Smooth muscle cell (in vitro differentiated cells): ENCODE data around the gene GSX1. TPM values are rescaled to one million over a fixed set of nuclear protein-coding genes. Genes with fewer than 3 reads are reported as not detected.

ENCODE experiments used
- DNase-seq: peaks from one replicate; lab custom pipeline; 2025; ENCODE audit not compliant: unreplicated experiment; lab: John Stamatoyannopoulos, UW
- H2AFZ ChIP-seq: fragments of 200-600 bp; sonication (generic); 2 replicates; pipeline ENCODE4 v1.6.0; 2016; ENCODE audit warnings: antibody characterized with exemption, low read depth, mild to moderate bottlenecking
- H3F3A ChIP-seq: fragments of 200-600 bp; sonication (generic); 2 replicates; pipeline ENCODE4 v1.6.0; 2017; ENCODE audit warnings: antibody characterized with exemption, low read depth
- H3K27ac ChIP-seq: fragments of 200-600 bp; sonication (generic); 2 replicates; pipeline ENCODE4 v1.5.1; 2016; ENCODE audit warnings: low read depth, mild to moderate bottlenecking
- H3K27me3 ChIP-seq: fragments of 200-600 bp; sonication (generic); 2 replicates; pipeline ENCODE4 v1.6.1; 2016; ENCODE audit warnings: low read depth, mild to moderate bottlenecking
- H3K36me3 ChIP-seq: fragments of 200-600 bp; sonication (generic); 2 replicates; pipeline ENCODE4 v1.5.1; 2016; ENCODE audit warnings: low read depth
- H3K4me1 ChIP-seq: fragments of 200-600 bp; sonication (generic); 2 replicates; pipeline ENCODE4 v1.5.1; 2016; ENCODE audit warnings: low read depth
- H3K4me2 ChIP-seq: fragments of 200-600 bp; sonication (generic); 2 replicates; pipeline ENCODE4 v1.6.0; 2016; ENCODE audit warnings: mild to moderate bottlenecking
- H3K4me3 ChIP-seq: fragments of 200-600 bp; sonication (generic); 2 replicates; pipeline ENCODE4 v1.5.1; 2016; ENCODE audit warnings: mild to moderate bottlenecking
- H3K79me2 ChIP-seq: fragments of 200-600 bp; sonication (generic); 2 replicates; pipeline ENCODE4 v1.6.0; 2016; ENCODE audit warnings: low read depth, mild to moderate bottlenecking
- H3K9ac ChIP-seq: fragments of 200-600 bp; sonication (generic); 2 replicates; pipeline ENCODE4 v1.6.0; 2016; ENCODE audit warnings: low read depth
- H3K9me3 ChIP-seq: fragments of 200-600 bp; sonication (generic); replicated peaks from 2 replicates; pipeline ENCODE4 v1.5.1; 2016; ENCODE audit warnings: low read depth
- H4K20me1 ChIP-seq: fragments of 200-600 bp; sonication (generic); 2 replicates; pipeline ENCODE4 v1.6.0; 2016; ENCODE audit warnings: low read depth
- WGBS: methylation state at CpG from one replicate; pipeline ENCODE4 v1.1.7; 2016; ENCODE audit warnings: low lambda C conversion rate; 5-methylcytosine and 5-hydroxymethylcytosine counted together
- polyA plus RNA-seq: library from polyadenylated mRNA; unstranded; fragments of >200 nt; fragmentation: Nextera tagmentation; extraction: Ambion mirVana; gene quantifications from 2 replicates; pipeline ENCODE4 v1.2.1, GENCODE V29; 2016
- total RNA-seq: library from RNA; depleted of rRNA; stranded (reverse); fragments of >200 nt; gene quantifications from 2 replicates; pipeline ENCODE4 v1.2.3, GENCODE V29; 2014
- TF ChIP-seq, protein P1 (sequence below): fragments of 200-600 bp; sonication (generic); IDR thresholded peaks from 2 replicates; pipeline ENCODE4 v1.5.1; 2017; ENCODE audit warnings: borderline replicate concordance, mild to moderate bottlenecking, antibody characterized with exemption; ENCODE audit not compliant: insufficient read depth, poor library complexity, severe bottlenecking

The GSX1 gene
- total and polyA plus RNA-seq, 2 experiments from 2014 or later = not detected

- no peaks in the 10 kb centered on the region for H3K27me3 ChIP-seq
- no peaks in the 10 kb centered on the region for H3K36me3 ChIP-seq
- H4K20me1 ChIP-seq = no peaks in the 10 kb centered on the region
- H3K79me2 ChIP-seq = no peaks in the 10 kb centered on the region
- TF ChIP-seq, protein P1, sequence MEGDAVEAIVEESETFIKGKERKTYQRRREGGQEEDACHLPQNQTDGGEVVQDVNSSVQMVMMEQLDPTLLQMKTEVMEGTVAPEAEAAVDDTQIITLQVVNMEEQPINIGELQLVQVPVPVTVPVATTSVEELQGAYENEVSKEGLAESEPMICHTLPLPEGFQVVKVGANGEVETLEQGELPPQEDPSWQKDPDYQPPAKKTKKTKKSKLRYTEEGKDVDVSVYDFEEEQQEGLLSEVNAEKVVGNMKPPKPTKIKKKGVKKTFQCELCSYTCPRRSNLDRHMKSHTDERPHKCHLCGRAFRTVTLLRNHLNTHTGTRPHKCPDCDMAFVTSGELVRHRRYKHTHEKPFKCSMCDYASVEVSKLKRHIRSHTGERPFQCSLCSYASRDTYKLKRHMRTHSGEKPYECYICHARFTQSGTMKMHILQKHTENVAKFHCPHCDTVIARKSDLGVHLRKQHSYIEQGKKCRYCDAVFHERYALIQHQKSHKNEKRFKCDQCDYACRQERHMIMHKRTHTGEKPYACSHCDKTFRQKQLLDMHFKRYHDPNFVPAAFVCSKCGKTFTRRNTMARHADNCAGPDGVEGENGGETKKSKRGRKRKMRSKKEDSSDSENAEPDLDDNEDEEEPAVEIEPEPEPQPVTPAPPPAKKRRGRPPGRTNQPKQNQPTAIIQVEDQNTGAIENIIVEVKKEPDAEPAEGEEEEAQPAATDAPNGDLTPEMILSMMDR = no peak
- no peak overlapping the region for H3K27ac ChIP-seq
- H3K9ac ChIP-seq = no peak overlapping the region
- H3K9me3 ChIP-seq = no peaks in the 10 kb centered on the region
- no peak for DNase-seq
- no peaks in the 10 kb centered on the region for H3K4me1 ChIP-seq
- no peaks in the 10 kb centered on the region for H3F3A ChIP-seq
- H2AFZ ChIP-seq = no peak overlapping the region
- no peak overlapping the region for H3K4me2 ChIP-seq
- no peak overlapping the region for H3K4me3 ChIP-seq
- WGBS = 42% methylated on average over 4 of the region's 4 CpGs
Observed at GRCh38 chr13:27751953-27752532, 40.2 kb upstream of the GSX1 start.

- no peak for DNase-seq
- no peaks in the 10 kb centered on the region for H3K79me2 ChIP-seq
- peaks cover 27% of the 10 kb centered on the region for H3K27me3 ChIP-seq
- no peak overlapping the region for H3K9ac ChIP-seq
- no peaks in the 10 kb centered on the region for H3F3A ChIP-seq
- no peaks in the 10 kb centered on the region for H3K4me1 ChIP-seq
- H3K27ac ChIP-seq = no peak overlapping the region
- H3K9me3 ChIP-seq = no peaks in the 10 kb centered on the region
- no peaks in the 10 kb centered on the region for H4K20me1 ChIP-seq
- no peak overlapping the region for H2AFZ ChIP-seq
- no peak overlapping the region for H3K4me3 ChIP-seq
- no peak overlapping the region for H3K4me2 ChIP-seq
- no peaks in the 10 kb centered on the region for H3K36me3 ChIP-seq
- WGBS = 71% methylated on average over 9 of the region's 9 CpGs
- TF ChIP-seq, protein P1 = no peak
Observed at GRCh38 chr13:27765650-27766049, 26.6 kb upstream of the GSX1 start.

GRCh38 chr13:27770809-27771208 is 21.5 kb upstream of the GSX1 start:
- WGBS = 16% methylated on average over 3 of the region's 3 CpGs
- no peaks in the 10 kb centered on the region for H3F3A ChIP-seq
- H2AFZ ChIP-seq = no peak overlapping the region
- no peaks in the 10 kb centered on the region for H3K36me3 ChIP-seq
- H3K9me3 ChIP-seq = no peaks in the 10 kb centered on the region
- TF ChIP-seq, protein P1 = peak; percentile 23
- H3K9ac ChIP-seq = no peak overlapping the region
- no peaks in the 10 kb centered on the region for H3K4me1 ChIP-seq
- peaks cover 20% of the 10 kb centered on the region for H3K27me3 ChIP-seq
- H3K27ac ChIP-seq = no peak overlapping the region
- no peak for DNase-seq
- no peak overlapping the region for H3K4me3 ChIP-seq
- H4K20me1 ChIP-seq = no peaks in the 10 kb centered on the region
- no peaks in the 10 kb centered on the region for H3K79me2 ChIP-seq
- no peak overlapping the region for H3K4me2 ChIP-seq
